Activated CD4-positive, CD25-positive, alpha-beta regulatory T cell (primary cell): ENCODE results near the gene HRH2.
A peak's percentile ranks its signal among the peaks of the same experiment; 100 is the strongest.
"Not testable (repeated sequence)": the region's sequence is repeated elsewhere in the genome, so short reads cannot be mapped to it uniquely, and the experiment has no call there.

Experiments
- DNase-seq, 4 experiments: peaks; one replicate each; lab custom pipeline; 2025; lab: John Stamatoyannopoulos, UW

HRH2 gene

GRCh38 chr5:175646251-175646650 lies 11.6 kb upstream of the HRH2 start:
- DNase-seq, result no peak

- DNase-seq, result no peak
Measured at GRCh38 chr5:175649967-175650366, 7.9 kb upstream of the HRH2 start.

DNA sequence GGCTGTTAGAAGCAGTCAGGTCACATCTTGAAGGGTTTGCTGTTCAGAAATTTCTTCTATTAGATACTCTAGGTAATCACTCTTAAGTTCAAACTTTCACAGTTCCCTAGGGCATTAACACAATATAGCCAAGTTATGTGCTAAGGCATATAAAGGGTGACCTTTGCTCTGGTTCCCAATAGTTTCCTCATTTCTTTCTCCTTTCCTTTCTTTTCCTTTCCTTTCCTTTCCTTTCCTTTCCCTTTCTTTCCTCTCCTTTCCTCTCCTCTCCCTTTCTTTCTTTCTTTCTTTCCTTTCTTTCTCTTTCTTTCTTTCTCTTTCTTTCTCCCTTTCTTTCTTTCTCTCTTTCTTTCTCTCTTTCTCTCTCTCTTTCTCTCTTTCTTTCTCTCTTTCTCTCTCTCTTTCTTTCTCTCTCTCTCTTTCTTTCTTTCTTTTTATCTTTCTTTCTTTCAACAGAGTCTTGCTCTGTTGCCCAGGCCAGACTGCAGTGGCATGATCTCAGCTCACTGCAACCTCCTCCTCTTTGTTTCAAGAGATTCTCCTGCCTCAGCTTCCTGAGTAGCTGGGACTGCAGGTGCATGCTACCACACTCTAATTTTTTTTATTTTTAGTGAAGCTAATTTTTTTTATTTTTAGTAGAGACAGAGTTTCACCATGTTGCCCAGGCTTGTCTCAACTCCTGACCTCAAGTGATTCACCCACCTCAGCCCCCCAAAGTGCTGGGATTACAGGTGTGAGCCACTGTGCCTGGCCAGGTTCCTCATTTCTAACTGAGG lies 7.3 kb upstream of the HRH2 start:
- not testable (repeated sequence) for DNase-seq

DNA sequence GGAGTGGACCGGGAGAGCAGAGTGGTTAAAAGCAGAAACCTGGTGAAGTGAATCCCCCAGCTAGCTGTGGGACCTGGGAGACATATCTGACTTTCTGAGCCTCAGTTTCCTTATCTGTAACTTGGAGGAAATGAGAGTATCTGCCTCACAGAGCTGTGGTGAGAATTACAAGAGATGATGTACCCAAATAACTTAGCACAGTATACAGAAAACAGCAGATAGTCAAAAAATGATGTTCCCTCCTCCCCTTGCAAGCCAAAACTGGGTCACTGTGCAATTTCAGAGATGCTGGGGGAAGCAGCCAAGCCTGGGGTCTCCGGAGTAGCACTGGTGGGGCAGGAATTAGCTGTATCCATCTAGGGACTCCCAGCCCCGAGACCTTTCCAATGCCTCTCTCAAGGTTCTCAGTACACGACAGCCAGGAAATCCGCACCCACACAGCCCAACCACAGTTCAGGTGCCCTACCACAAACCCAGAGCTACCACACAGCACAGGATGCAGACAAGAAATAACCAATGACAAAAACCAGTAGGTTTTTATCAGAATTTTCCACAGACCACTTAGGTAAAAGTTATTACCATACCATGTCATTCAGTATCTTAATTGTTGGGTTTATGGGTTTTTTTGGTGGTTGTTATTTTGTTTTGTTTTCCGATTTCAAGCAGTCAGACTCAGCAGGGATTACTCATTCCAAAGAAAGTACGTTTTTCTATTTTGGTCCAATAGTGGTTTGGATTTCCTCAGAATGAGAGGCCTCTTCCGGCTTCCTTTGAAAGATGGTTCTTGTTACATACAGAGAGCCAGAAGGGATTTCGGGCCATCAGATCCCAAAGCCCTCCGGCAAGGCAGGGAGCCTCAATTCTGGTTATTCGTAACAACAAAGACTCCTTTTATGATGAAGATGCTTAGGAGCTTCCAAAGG lies 4.9 kb upstream of the HRH2 start:
- DNase-seq, result peak; percentile 15 to 41 (median 19)

DNA sequence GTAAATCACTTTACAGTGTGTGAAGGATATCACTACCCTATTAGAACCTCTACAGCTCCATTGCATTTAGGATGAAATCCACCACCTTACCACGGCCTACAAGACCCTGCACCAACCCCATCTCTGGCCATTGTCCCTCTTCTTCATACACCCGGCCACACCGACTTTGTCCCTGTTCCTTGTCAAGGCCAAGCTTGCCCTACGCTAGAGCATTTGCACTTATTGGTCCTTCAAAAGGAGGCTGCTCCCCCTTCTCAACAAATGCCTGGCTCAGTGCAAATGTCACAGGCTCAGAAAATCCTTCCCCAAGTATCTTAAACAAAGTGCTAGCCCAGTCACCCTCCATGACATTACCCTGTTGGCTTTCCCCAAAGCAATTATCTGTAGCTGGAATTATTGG lies 4.1 kb upstream of the HRH2 start:
- no peak for DNase-seq

DNA sequence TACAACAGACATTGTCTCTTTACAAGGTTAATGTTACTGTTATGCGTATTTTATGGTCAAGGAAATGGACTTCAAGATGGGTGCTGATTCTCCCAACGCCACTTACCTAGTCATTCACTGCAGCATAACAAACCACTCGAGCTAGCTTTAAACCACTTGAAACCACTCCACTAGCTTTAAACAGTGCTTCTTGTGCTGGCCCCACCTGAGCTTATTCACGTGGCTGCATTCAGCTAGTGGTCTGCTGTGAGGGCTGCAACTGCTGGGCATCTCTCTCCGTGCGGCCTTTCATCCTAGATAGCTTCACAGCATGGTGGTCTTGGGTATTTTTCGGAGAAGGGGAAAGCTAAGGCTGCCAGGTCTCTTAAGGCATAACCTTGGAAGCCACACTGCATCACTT lies 3.5 kb upstream of the HRH2 start:
- no peak for DNase-seq

DNA sequence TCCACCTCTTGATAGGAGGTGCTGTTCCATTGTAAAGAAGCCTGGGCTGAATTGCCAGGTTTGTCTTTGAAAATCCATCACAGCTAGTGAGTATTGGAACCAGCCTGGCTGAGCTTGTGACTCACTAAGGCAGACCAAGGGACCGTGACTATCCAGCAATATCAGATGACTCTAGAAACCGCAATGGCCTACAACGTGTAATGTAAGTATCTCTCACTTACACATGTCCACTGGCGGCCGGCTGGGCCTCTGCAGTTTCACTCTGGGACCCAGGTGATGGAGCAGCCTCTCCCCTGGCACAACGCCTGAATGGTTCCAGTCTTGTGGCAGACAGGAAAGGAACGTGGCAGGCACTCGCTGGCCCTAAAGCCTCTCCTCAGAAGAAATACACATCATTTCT lies 3.1 kb upstream of the HRH2 start:
- no peak for DNase-seq

GRCh38 chr5:175655411-175655810 lies 2.5 kb upstream of the HRH2 start:
- DNase-seq, result no peak

DNA sequence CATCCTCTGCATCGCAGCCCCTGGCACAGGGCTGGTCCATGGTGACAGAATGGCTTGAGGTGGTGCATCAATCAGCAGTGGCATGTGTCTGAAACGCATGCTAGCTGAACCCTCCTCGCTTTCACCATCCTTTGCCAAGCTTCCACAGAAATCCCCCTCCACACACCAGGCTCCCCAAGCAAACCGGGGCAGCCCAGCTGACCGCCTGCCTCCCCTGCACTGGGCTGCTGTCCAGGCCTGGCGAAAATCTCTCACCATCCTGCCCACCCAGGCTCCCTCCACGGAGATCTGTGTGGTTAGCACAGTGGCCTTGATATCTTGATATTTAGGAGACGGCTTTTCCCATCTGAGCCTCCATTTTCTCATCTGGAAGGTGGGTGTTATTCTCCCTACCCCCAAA lies 905 bp upstream of the HRH2 start:
- DNase-seq, result no peak

DNA sequence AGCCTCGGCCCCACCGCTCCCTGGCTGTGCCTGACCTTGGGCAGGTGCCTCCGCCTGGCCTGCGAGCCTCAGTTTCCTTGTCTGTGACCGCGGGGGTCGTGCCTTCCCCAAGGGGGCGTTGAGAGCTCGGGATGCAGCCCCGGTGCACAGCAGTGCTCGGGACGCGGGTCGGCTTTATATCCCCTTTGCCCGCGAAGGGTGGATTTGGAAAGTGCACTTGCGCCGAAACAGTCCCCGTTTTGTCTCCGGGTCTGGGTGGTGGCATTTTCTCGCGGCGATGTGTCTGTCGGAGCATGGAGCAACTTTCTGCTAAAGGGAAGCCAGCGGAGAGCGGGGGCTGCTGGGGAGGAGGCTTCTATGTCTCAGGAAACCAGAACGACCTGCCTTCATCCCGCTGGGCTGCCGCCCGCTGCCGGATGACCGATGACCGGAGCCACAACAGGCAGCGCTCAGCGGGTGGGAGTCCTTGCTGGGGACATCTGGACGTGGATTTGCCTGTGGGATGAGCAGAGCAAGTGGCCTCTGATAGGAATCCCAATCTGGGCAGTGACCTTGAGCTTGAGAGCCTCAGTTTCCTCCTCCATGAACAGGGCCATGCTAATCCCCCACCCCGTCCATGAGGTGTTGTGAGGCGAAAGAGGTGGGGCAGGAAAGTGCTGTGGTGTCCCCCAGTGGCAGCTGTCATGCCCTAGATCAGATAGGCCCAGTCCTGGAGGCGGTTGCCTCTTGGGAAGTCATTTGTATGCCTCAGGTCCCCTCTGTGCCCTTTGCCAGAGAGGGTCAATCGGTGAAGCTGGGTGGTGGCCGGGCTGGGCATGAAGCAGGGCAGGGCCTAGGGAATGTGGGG lies 651 bp downstream of the HRH2 start:
- no peak for DNase-seq

GRCh38 chr5:175659546-175660253 lies 1.8 kb downstream of the HRH2 start:
- no peak for DNase-seq

DNA sequence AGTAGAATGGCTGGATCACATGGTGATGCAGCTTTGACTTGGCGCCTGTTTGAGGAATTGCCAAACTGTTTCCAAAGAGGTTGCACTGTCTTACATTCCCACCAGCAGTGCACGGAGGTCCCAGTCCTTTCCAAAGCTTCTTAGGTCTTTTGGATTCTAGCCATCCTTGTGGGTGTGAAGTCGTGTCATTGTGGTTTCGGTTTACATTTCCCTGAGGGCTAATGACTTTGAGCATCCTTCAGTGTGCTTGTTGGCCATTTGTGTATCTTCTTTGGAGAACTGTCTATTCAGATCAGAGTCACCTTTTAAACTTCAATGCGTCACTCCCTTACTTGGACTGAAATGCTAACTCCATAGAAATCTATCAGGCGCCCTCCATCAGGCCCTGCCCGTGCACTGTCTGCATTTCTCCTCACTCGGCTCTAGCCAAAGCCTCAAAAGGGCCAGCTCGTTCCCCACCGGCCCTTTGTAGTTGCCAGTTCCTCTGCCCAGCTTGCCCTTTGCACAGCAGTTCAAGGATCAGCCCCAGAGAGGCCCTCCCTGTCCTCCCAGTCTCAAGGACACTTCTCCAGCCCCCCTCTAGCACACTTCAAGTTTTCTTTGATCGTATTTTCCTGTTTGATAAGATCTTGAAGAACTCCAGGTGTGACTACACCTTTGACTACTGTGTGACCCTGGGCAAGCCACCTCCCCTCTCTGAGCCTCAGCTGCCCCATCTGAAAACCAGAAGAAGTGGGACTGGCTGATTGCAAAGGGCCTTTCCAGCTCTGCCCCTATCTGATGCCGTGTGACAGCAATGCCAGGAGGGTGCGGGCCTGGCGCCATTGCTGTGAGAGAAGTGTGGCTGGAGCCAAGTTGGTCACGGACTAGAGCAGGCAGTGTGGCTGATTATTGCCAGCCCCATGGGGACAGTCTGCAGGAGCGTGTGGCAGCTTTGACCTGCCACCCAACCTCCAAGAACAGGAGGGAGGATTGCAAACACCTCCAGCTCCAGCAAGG lies 5.6 kb downstream of the HRH2 start:
- no peak for DNase-seq

GRCh38 chr5:175664723-175665122 lies 6.9 kb downstream of the HRH2 start:
- DNase-seq, result no peak

DNA sequence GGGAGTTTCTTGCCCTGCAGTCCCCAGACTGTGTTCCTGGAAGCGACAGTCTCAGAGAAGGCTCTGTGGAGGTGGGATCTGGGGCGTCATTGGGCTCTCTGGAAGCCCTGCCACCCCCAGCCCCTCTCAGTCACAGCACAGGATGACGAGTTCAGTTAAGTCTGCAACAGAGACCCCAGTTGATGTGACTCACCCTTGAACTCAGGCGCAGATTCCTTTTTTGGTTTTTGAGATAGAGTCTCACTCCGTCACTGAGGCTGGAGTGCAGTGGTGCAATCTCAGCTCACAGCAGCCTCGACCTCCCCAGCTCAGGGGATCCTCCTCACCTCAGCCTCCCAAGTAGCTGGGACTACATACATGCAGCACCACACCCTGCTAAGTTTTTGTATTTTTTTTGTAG lies 8.3 kb downstream of the HRH2 start:
- DNase-seq, result no peak

DNA sequence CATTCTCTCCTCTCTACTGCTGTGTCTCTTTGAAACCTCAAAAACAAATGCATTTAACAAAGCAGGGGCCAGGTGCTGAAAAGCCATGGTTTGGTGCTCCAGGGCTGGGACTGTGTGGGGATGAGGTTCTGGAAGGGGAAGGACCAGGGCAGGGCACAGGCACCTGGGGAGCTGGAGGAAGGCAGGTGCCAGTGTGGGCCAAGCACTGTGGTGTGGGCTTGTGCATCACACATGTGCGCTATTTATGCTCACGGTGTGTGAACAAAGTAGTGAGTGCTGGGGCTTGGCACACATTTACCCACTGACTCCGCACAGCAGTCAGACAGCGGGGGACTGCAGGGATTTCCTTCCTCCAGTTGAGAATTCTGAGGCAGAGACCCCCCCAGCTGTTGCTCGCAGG lies 10.1 kb downstream of the HRH2 start:
- DNase-seq, result no peak

DNA sequence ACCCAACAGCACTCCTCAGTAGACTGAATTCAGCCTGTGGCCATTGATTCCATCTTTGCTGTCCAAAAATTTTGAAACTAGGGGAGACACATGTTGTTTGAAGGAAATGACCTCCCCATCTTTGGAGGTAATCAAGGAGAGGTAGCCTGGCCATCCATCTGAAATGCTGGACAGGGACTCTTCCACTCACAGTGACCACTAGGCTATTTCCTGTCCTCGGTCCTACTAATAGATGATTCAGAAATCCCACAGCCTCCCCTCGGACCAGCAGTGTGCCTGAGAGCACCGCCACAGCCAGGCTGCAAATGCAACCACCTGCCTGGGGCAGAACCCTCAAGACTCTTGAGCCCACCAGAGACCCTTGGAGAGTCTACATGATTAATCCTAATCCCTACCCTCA lies 12.5 kb downstream of the HRH2 start:
- no peak for DNase-seq

DNA sequence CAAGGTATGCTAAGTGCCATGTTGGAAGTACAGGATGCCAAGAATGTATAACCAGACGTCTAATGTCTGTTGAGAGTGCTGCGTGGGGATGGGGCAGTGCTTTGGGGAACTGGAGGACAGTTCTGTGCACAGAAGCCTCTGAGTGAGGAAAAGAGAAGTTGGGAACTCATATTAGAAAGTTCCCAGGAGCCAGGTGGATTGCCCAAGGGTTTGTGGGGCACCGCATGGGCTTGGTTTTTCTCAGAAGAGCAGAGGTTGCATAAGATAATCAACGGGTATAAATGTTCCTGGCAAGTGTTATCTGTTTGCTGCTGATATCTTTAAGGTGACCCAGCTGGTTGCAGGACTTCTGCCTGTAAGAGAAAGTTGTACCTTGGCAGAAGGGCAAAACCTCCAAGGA lies 13.1 kb downstream of the HRH2 start:
- no peak for DNase-seq

- no peak for DNase-seq
Measured at GRCh38 chr5:175672976-175673648, 15.2 kb downstream of the HRH2 start.

- DNase-seq, result no peak
Measured at GRCh38 chr5:175674731-175675346, 17.0 kb downstream of the HRH2 start.
